CD4-positive, alpha-beta T cell treated with Interleukin-1 beta for 1 hour (primary cell): Measurements from ENCODE around the gene MYZAP.

Experiments used
- DNase-seq, 2 donors: peaks; one replicate each; pipeline ENCODE4 v3.0.0-alpha.2; 2020 to 2022

MYZAP gene

DNA sequence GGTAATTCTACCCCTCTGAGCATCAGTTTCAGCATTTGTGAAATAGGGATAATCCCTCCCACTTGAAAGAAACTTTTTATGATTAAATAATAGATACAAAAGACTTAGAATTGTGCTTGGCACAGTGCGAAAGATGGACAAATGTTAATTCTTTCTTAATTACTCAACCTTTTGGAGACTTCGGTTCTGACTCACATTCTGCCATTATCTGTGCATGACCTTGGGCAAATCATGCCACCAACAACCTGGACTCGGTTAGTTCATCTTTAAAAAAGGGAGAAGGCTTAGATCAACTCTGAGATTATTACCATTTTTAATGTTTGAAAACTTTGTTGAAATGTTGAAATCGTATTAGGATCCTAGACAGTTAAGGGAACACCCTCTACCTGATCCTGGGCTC is 74.2 kb downstream of the MYZAP start:
- no peak for DNase-seq

DNA sequence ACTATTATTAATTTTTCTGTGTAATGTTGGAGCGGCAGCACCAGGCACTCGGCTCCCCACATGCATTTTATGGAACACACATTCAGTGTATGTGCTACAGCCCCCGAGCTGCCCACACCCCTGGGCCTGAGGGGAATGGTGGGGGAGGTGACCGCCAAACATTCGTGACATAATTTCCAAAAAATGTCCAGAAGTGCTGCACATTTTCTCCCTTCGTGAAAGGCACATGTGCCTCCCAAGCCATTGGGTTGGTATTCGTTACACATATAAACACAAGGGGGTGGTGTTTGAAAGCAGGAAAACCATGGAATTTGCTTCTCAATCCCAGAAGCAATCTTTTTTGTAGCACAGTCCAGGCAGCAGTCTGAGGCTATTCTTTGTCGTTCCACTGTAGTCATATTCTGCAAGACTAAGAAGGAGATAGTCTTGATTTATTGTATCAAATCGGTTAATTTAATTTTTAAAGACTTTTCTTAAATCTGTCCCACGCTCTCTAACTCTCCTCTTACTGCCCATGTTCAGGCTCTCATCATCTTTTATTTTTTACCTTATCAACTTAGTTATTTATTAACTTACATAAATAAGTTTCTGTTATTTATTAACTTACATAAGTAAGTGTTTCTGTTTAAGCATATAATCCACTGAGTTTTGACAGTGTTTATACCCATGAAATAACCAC is 75.6 kb downstream of the MYZAP start:
- no peak for DNase-seq

DNA sequence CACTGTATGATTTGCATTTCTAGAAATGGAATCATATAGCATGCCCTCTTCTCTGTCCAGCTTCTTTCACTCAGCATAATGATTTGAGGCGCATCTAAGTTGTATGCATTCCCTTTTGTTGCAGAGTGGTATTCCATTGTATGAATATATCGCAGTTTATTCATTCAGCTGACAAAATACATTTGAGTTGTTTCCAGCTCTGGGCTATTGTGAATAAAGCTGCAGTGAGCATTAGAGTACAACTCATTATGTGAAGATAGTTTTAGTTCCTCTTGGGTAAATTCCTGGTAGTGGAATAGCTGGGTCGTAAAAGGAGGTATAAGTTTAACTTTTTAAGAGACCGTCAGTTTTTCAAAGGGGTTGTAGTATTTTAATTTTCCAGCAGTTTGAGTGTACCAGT is 76.3 kb downstream of the MYZAP start:
- DNase-seq: no peak

DNA sequence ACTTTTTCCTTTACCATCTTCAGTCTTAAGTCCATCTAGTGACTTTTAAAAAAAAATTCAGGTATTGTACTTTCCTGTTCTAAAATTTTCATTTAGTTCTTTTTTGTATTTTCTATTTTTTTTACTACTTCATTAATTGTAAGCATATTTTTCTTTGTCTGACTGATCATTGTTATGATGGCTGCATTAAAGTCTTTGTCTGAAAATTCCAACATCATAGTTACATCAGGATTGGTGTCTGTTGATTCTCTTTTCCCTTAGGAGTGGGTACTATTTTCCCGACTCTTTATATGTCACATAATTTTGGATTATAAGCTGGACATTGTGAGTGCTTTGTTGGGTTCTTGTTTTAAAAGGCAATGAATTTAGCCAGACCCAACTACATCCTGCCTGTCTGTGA is 79.9 kb downstream of the MYZAP start:
- no peak for DNase-seq

DNA sequence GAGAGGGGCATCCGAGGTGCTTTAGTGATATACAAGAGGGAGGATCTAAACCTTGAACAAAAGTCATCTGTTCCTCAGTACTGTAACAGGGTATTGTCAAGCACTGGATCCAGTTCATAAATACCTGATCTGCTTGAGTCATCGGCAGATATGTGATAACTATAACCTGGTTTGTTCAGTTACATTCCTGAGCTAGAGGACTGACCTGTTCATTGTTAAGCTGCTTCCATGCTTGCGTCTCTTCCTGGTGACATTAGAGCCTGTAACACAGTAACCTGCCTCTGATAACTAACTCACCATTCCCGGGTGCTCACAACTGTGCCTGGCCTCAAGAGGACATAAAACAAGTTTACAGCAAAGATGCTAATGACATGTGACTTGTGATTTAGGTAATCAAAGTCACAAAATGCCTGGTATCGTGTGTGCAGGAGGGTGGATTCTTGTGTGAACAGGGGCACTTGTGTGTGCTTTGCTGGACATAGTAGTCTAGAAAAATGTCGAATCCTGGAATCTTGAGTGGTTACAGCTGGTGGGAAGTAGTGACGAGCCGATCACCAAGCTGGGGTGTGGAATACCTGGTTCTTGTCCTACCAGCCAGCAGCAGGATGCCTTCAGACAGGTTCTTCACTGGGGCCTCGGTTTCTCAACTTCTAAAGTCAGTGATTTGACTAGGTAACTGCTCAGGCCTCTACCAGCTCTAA is 83.9 kb downstream of the MYZAP start:
- no peak for DNase-seq

DNA sequence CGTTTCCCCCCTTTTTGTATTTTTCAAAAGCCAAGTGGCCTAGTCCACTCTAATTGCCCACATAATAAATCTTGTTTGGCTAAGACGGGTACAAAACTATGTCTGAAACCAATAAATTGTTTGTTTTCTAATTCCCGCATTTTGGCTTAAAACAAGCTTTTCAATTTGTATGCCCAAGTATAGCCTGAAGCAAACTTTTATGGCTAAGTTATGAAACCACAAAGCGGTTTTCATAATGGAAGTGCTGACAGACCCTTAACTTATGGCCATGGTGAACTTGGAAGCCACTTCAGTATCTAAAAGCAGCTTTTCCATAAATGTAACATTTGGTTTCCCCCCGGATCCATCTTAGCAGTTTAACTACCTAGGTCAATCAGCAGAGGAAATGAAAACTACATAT is 84.9 kb downstream of the MYZAP start:
- no peak for DNase-seq

DNA sequence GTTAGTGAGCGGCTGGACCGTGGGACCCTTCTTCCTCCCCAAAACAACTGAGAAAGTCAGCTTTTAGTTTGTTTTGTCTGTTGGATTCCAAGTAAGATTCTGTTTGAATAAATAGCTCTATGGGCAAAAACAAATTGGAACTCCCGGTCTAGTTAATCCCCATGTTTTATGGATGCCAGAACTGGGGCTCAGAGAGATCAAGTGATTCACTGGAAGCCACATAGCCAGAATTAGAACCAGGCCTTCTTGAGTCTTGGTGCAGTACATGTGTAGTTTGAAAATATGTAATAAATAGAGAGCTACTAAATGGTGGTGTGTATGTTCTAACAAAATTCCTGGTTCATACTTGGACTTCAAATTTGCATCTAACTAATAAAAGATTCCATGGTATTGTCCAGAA is 85.5 kb downstream of the MYZAP start:
- DNase-seq: no peak

DNA sequence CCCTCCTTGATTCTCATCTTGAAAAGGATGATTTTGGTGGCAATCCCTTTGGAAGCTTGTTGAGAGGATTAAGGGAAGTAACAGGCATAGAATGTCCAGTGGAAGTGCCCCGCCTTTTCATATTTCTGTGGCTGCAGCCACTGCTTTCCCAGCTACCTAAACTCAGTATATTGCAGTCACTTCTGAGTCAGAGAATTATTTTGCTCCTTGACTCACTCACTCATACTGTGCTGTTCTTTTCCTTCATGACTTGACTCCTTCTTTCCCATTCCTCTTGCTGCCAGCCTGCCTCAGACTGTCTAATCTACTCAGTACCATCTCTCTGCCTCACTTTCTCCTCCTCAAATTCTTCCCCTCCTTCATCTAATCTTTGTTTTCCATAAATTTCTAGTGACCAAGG is 88.3 kb downstream of the MYZAP start:
- no peak for DNase-seq

DNA sequence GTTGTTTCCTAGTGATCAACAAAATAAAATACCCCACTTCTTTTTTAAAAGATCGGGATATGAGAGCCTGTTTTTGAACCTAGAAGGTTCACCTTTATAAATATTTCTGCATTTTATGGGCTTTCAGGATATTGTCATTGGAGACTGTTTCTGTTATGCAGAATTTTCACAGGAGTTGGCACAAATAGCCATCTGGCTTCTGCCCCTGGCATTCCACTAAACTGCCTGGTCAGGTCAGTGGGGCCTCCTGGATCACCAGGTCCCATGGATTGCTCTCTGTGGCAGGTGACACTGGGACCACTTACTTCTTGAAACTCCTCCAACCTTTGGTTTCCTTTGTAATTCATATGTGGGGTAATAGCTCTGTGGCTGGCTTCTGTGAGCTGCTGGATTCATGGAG is 89.3 kb downstream of the MYZAP start:
- no peak for DNase-seq

DNA sequence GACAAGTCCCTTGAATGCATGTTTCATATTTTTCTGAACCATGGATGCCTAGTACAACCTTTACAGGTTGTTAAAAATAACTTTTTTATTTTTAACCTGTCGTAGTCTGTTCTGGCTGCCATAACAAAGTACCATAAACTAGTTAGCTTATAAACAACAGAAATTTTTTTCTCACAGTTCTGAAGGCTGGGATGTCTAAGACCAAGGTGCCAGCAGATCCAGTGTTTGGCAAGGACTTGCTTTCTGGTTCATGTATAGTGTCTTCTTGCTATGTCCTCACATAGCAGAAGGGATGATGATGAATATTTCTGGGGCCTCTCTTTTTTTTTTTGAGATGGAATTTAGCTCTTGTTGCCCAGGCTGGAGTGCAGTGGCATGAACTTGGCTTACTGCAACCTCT is 91.8 kb downstream of the MYZAP start:
- no peak for DNase-seq

DNA sequence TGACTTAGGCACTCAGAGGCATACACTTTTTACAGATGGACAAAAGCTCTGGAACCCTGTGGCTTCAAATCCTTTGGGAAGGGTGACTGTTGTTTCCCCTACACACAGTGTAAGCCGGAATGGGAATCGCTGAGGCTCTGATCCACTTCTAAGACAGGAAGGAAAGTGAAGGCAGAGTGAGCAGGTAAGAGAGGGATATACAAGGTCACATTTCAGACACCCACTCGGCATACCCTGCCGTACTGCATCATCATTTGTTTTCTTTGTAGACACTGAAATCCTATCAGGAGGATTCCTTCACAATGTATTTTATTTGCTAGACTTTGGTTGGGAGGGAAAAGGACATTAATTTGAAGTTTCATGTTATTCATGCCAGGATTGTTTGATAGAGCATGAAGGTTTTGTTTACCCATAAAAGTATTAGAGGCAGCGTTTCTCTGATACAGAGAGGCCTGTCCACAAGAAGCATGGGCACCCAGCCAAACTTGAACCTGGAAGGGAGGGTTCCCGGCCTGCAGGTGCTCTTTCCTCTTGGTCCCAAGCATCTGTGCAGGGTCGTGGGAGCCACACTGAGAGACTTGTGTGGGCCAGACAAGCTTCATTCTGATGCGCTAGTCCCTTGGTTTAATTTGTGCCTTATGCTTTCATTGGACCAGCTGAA is 92.9 kb downstream of the MYZAP start:
- no peak for DNase-seq

DNA sequence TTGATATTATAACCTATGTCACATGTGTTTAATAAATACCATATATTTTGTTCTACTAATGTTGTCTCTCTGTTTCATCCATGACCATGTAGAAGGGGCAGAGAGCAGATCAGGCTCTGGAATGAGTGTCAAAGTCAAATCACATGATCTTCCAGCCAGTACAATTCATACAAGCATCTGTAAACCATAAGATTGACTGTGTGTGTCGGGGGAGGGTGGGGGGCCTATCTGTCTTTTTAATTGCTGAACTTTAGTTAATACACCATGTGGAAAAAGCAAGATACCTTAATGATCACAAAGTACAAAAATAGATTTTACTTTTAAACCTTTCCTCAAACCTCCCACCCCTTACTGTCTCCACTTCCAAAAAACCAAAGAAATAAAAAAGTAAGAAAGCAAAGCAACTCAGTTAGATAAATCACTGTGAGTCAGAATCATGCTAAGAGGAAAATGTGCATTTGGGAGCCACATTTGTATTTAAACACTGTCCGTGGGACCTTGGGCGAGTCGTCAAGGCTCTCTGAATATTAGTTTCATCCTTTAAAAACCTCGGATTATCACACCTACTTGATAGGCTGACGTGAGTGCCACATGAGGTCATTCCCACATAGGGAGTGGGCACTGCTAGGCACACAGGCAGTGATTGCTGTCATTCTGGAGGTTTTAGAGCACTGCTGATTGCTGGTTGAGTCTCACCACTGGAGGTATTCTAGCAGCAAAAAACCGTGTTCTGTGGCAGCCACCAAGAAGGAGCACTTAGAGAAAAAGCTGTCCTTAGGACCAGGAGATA is 93.8 kb downstream of the MYZAP start:
- DNase-seq: no peak

DNA sequence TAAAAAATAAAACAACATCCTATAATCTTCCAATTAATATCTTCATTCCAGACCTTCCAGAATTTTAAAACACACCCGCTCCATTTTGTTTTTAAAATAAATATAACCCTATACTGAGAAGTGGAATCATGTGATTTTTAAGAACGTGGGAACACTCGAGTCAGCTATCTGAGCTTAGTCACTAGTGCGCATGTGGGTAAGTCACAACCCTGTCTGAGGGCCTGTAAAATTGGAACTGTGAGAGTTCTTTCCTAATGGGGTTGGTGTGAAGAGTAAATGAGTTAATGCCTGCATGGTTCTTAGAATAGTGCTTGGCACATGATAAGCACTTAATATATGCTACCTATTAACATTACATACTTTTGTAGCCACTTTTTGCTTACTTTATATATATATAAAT is 95.0 kb downstream of the MYZAP start:
- no peak for DNase-seq

DNA sequence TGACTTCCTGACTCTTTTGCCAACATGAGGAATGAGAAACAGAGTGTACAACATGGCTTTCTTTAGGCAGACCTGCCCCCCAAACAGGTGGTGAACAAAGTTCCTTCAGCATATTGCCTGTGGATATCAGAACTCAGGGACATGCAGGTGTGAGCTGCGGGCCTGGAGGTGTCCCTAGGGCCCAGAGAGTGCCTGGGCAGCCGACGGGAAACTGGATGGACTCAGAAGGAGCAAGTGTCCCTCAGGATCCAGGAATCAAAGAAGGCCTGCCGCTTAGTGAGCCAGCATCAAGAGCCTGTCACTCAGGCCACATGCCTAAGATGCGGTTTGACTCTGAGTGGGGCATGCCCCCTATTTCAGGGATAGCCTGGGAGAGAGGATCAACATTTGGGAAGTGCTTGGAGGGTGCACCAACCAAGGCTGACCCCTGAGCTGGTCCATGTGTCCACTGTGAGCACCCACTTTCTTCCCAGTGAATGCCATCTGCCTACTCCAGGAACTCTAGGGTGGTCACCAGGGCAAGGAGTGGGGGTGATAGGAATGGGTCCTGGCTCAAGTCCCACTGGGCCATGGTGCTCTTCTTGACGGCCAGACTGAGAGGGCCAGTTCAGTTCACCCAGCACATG is 98.8 kb downstream of the MYZAP start:
- no peak for DNase-seq

DNA sequence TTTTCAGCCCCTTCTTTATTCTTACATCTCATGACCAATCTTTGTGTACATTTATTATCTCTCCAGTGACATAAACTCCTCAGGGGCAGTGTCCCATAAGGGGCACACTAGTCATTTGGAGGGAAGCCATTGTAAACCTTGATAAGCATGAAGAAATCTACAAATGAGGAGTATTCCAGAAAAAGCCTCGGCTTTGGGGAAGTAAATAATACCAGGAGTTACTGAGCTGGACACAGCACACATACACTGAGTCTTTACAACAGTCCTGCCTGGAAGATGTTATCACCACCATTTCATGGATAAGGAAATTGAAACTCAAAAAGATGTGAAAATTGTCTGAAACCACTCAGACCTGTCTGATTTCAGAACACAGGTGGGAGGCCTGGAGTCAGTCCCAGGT is 99.4 kb downstream of the MYZAP start:
- no peak for DNase-seq

DNA sequence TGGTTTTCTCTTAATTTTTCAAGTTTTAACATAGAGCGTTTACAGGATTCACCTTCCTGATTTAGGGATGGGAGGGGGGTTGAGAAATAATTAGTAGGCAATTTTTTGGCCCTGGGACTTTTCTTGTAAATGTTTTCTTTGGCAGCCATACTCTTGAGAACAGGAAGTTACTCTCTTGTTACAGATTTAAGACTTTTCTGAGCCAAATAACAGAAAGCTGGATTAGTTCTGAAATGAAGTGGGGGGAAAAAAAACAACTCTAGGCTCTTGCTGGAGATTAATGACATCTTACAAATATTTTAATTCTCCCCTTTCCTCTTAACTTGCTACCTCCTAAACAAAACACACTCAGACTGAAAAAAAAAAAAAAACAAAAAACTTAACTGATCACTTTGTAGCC is 101.0 kb downstream of the MYZAP start:
- DNase-seq: no peak

DNA sequence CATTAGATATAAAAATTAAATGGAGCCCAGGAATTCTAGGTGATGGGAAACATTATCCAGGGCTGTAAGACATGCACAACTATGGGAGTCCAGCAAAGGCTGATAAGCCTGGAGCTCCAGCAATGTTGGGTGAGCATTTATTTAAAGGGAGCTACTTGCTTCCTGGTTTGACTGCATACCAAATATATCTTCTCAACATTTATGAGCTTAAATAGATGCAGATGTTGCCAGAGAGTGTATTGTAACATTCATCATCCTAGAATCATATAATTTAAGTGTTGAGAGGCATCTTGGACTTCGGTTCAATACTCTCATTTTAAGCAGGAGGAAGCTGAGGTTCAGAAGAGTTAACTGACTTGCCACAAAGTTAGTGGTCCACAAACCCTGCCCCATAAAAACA is 102.6 kb downstream of the MYZAP start:
- DNase-seq: no peak

DNA sequence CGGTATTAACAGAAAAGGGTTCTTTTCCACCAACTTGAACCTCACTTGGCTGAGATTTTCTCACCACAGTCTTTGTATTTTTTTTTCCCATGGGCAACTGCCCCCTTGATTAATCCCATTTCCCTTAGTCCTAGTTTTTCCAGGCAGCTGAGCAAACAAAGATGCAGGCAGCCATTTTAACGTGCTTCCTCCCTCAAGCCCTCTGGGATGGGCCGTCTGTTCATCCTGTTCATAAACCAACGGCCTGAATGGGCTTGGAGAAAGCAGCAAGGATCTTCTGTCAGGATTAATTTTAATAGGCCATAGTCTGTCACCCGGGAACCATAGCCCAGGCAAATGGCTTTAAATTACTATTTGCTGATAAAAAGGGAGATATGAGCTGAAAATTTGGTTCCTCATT is 104.4 kb downstream of the MYZAP start:
- DNase-seq: no peak

DNA sequence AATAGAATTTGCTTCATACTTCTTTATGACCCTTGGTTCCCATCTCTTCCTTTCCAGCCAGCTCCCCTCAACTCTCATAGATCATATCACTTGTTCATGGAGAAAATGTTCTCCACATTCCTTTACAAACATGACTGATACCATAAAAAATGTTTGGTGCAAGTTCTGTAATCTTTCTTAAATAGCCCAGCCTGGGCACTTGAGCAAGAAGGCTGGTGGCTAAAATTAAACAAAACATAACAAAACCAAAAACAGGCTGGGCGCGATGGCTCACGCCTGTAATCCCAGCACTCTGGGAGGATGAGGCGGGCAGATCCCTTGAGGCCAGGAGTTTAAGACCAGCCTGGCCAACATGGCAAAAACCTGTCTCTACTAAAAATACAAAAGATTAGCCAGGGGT is 105.9 kb downstream of the MYZAP start:
- DNase-seq: no peak

DNA sequence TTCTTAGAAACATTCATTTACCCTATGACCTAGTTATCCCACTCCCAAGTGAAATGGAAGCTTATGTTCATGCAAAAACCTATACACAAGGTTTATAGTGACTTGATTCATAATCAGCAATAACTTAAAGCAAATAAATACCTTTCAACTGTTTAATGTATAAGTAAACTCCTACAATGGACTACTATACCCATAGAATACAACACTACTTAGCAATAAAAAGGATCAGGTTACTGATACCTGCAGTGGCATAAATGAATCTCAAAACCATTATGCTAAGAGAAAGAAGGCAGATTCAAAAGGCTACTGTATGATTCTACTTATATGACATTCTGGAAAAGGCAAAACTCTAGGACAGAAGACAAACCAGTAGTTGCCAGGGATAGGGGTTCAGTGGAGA is 106.5 kb downstream of the MYZAP start:
- DNase-seq: no peak

DNA sequence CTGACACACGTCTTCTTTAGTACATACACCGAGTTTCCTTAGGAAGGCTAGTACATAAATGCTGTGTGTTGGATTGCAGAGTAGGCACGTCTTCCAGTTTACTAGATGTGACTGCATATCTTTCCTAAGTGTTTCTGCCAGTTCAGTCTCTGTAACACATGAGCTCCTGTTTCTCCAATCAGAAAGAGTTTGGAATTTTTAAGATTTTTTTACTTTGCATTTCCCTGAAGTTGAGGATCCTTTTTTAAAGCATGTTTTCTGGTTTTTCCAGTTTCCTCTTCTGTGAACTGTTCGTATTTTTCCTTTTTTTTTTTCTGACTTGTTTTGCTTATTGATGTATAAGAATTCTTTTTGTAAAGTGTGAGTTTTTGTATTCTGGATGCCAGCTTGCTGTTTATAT is 107.3 kb downstream of the MYZAP start:
- no peak for DNase-seq

DNA sequence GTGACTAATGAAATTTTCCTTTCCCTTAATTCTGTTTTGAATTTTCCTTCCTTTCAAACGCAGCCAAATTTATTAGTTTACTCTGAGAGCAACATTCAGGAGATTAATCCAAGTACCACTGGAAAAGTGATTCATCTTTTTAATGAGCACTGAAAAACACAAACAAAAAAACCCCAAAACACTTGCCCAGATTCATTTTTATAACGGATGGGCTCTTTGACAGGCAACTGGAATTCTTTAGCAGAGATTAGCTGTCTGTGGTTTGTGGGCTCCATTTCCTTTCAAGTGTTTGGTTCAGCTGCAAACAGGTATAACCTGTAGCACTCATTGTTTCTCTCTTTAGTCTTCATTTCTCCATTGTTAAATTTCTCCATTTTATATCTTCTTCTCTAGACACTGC is 111.7 kb downstream of the MYZAP start:
- DNase-seq: peak in 1 of 2 donors; percentile 36

DNA sequence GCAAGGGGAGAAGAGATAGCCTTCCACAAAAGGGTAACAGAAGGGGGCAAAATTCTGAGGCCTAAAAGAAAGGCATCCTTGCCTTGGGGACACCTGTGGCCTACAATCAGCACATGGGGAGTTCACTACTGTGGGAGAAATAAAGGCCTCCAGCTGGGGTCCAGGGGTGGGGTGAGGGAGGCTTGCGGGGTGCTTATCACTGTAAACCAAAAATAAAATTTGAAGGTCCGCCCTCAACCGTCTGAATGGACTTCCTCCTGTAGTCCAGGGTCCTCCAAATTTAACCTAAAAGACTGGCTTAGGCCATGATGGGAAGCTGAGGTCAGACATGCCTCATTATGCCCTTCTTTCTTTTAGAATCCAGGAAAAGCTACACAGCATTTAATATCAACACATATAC is 112.7 kb downstream of the MYZAP start:
- no peak for DNase-seq
